GM23248 (cell line): ENCODE data around the gene VSX2. TPM values are rescaled to one million over a fixed set of nuclear protein-coding genes. Genes with fewer than 3 reads are reported as not detected.

Experiments
- DNase-seq: peaks from one replicate; pipeline ENCODE4 v3.0.0-alpha.2; 2015
- H2AFZ ChIP-seq: fragments of 200-600 bp; sonication (generic); 2 replicates; pipeline ENCODE4 v1.6.1; 2016; ENCODE audit warnings: antibody characterized with exemption
- H3F3A ChIP-seq: fragments of 200-600 bp; sonication (generic); 2 replicates; pipeline ENCODE4 v1.6.1; 2016; ENCODE audit warnings: mild to moderate bottlenecking, antibody characterized with exemption, mixed run types; ENCODE audit not compliant: insufficient read depth
- H3K27ac ChIP-seq: fragments of 200-600 bp; sonication (generic); 2 replicates; pipeline ENCODE4 v1.5.1; 2016; ENCODE audit warnings: mild to moderate bottlenecking
- H3K27me3 ChIP-seq: fragments of 200-600 bp; sonication (generic); replicated peaks from 2 replicates; pipeline ENCODE4 v1.6.1; 2016; ENCODE audit warnings: mild to moderate bottlenecking; ENCODE audit not compliant: insufficient read depth
- H3K36me3 ChIP-seq: fragments of 200-600 bp; sonication (generic); 2 replicates; pipeline ENCODE4 v1.6.1; 2016; ENCODE audit warnings: low read depth, mild to moderate bottlenecking
- H3K4me1 ChIP-seq: fragments of 200-600 bp; sonication (generic); 2 replicates; pipeline ENCODE4 v1.6.1; 2016; ENCODE audit warnings: mild to moderate bottlenecking; ENCODE audit not compliant: insufficient read depth
- H3K4me2 ChIP-seq: fragments of 200-600 bp; sonication (generic); one replicate; pipeline ENCODE4 v1.6.1; 2016; ENCODE audit warnings: mild to moderate bottlenecking; ENCODE audit not compliant: unreplicated experiment
- H3K4me3 ChIP-seq: fragments of 200-600 bp; sonication (generic); 2 replicates; pipeline ENCODE4 v1.5.1; 2016; ENCODE audit warnings: mild to moderate bottlenecking
- H3K79me2 ChIP-seq: fragments of 200-600 bp; sonication (generic); 2 replicates; pipeline ENCODE4 v1.6.1; 2016; ENCODE audit warnings: mild to moderate bottlenecking; ENCODE audit not compliant: insufficient read depth
- H3K9ac ChIP-seq: fragments of 200-600 bp; sonication (generic); 2 replicates; pipeline ENCODE4 v1.6.1; 2016; ENCODE audit warnings: mild to moderate bottlenecking
- H3K9me2 ChIP-seq: fragments of 200-600 bp; sonication (generic); 2 replicates; pipeline ENCODE4 v1.6.1; 2016; ENCODE audit warnings: mixed run types, mild to moderate bottlenecking, moderate library complexity; ENCODE audit not compliant: insufficient read depth
- H3K9me3 ChIP-seq: fragments of 200-600 bp; sonication (generic); one replicate; pipeline ENCODE4 v1.6.1; 2017; ENCODE audit warnings: low read depth
- H4K20me1 ChIP-seq: fragments of 200-600 bp; sonication (generic); 2 replicates; pipeline ENCODE4 v1.6.0; 2016; ENCODE audit not compliant: insufficient read depth
- EZH2 ChIP-seq: fragments of 200-600 bp; sonication (generic); IDR thresholded peaks from 2 replicates; pipeline ENCODE4 v1.6.1; 2018; ENCODE audit warnings: antibody characterized with exemption, mild to moderate bottlenecking; ENCODE audit not compliant: insufficient read depth, poor library complexity, severe bottlenecking
- EZH2phosphoT487 ChIP-seq: fragments of 200-600 bp; sonication (generic); IDR thresholded peaks from 2 replicates; pipeline ENCODE4 v1.6.1; 2018; ENCODE audit warnings: antibody characterized with exemption, moderate library complexity, mild to moderate bottlenecking, low read depth; ENCODE audit not compliant: insufficient read depth
- WGBS, 2 experiments: methylation state at CpG; one replicate each; pipeline ENCODE4 v1.1.6; 2015 to 2017; ENCODE audit warnings: low lambda C conversion rate in 2 of 2, low coverage in 1 of 2; ENCODE audit errors: missing lambda C conversion rate in 2 of 2; 5-methylcytosine and 5-hydroxymethylcytosine counted together
- in situ Hi-C: fragments of 300-500 bp; cut with MboI; formaldehyde crosslinking; loops from 2 replicates; pipeline ENCODE4 v1.15.0; 2020
- polyA plus RNA-seq: library from polyadenylated mRNA; unstranded; fragments of >200 nt; fragmentation: Nextera tagmentation; extraction: Ambion mirVana; gene quantifications from 2 replicates; pipeline ENCODE4 v1.2.1, GENCODE V29; 2016
- total RNA-seq: library from RNA; depleted of rRNA; stranded (reverse); fragments of >200 nt; shearing (Covaris generic); gene quantifications from 2 replicates; pipeline ENCODE4 v1.2.3, GENCODE V29; 2014

The VSX2 gene
- total and polyA plus RNA-seq, 2 experiments from 2014 or later: not detected

DNA sequence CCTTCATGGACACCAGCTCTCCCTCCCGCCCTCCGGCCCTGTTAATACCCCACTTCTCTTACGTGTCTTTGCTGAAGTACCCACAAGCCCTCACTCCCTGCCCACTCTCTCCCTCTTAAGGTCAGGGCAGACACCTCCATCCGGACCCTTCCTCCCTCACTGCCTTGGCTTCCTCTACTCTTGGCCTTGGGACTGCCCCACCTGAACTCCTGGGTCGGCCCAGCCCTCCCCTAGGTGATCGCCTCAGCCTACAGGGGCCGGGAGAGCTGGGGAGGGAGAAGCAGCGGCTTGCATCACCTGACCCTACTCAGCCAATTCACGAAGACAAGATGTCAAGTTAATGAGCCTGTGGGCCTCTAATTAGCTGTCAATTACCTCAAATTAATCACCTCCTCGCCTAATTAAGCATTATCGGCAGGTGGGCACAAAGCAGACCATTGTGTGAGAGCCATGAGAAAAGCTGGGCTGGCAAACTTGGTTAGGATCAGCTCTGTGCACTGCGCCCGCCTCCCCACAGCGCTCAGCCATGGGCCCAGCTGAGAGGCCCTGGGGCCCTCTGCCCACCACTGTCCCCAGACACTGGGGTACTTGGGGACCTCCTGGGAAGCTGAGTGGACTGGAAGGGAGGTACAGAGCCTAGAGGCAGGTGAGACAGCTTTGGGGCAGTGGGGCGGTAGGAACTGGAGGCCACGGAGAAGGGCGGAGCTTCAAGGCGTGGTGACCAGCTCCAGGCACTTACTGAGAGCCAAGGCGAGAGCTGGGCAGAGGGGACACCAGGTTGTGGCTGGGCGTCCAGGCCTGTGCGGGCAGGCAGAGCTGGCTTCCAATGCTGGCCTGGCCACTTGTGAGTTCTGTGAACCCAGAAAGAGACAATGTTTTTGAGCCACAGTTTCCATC, 25.1 kb upstream of the VSX2 start:
- WGBS, 2 experiments: 73 to 74% methylated on average over 21 of the region's 21 CpGs
- in situ Hi-C loops: no loop called here

DNA sequence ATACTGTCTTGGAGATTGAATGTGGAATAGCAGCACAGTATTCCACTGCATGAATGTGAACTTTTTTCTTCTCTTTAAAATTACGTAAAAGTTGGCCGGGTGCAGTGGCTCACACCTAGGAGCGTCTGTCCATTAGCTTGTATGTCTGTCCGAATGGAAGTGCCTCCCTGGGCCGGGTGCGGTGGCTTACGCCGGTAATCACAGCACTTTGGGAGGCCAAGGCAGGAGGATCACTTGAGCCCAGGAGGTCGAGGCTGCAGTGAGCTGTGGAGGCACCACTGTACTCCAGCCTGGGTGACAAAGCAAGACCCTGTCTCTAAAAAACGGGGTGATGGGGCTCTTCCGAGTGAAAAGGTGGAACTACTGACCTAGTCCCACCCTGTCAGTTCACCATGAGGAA, 22.6 kb upstream of the VSX2 start:
- DNase-seq: no peak
- no peak overlapping the region for H2AFZ ChIP-seq
- no peaks in the 10 kb centered on the region for H3K4me1 ChIP-seq
- no peaks in the 10 kb centered on the region for H4K20me1 ChIP-seq
- H3K4me2 ChIP-seq: no peak overlapping the region
- 75% methylated on average over 11 of the region's 11 CpGs for WGBS, 2 experiments
- H3K9me3 ChIP-seq: no peaks in the 10 kb centered on the region
- H3K79me2 ChIP-seq: no peaks in the 10 kb centered on the region
- H3K27me3 ChIP-seq: peaks cover 16% of the 10 kb centered on the region
- in situ Hi-C loops: no loop called here
- no peak overlapping the region for H3K4me3 ChIP-seq
- no peaks in the 10 kb centered on the region for H3K9me2 ChIP-seq
- H3K36me3 ChIP-seq: no peaks in the 10 kb centered on the region
- no peaks in the 10 kb centered on the region for H3F3A ChIP-seq
- H3K9ac ChIP-seq: no peak overlapping the region
- H3K27ac ChIP-seq: no peak overlapping the region
- TF ChIP-seq EZH2phosphoT487 (no peak), EZH2 (no peak)

More for the DNA sequence above, 25.1 kb upstream of the VSX2 start:
- no peak overlapping the region for H3K4me3 ChIP-seq
- no peaks in the 10 kb centered on the region for H3F3A ChIP-seq
- TF ChIP-seq EZH2phosphoT487: no peak
- no peak for TF ChIP-seq EZH2
- H4K20me1 ChIP-seq: no peaks in the 10 kb centered on the region
- H3K9me3 ChIP-seq: no peaks in the 10 kb centered on the region
- H3K9ac ChIP-seq: no peak overlapping the region
- no peaks in the 10 kb centered on the region for H3K79me2 ChIP-seq
- H3K36me3 ChIP-seq: no peaks in the 10 kb centered on the region
- H3K27me3 ChIP-seq: peaks cover 13% of the 10 kb centered on the region; the same call in 1 of the 2 replicates
- no peaks in the 10 kb centered on the region for H3K4me1 ChIP-seq
- H2AFZ ChIP-seq: no peak overlapping the region
- no peak overlapping the region for H3K4me2 ChIP-seq
- no peak overlapping the region for H3K27ac ChIP-seq
- H3K9me2 ChIP-seq: no peaks in the 10 kb centered on the region
- no peak for DNase-seq

DNA sequence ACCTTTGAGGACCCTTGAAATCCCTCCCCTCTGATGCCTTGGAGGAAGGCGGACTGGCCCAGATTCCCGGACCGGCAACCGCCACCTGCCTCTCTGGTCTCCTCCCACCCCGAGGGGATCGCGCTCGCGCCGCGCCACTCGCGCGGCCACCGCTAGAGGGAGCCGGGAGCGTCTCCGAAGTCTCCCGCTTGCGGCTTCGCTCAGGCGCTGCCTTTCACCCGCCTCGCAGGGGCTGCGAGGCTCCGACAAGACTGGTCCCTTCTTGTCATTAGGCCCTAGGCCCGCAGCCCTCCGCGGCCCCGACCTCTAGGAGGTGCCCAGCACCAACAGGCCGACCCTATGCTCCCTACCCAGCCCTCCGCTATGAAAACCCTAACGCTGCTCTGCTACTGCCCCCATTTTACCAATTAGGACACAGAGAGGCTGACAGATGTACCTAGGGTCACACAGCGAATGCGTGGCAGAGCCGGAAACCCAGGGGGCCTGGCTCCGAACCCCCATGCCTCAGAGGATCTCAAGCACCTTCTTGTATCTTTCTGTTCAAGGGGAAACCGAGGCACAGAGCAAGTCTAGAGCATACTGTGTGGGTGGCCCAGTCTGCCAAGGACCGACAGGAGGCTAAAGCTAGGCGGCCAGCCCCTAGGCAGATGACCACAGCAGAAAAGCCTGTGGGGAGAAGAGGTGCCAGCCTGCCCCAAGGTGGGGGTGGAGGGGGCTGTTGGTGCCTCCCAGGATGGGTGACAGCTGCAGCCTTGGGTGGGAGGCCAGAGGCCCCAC, 21.4 kb upstream of the VSX2 start:
- peaks cover 16% of the 10 kb centered on the region for H3K27me3 ChIP-seq
- in situ Hi-C loops: no loop called here
- peak; percentile 81 for DNase-seq
- no peaks in the 10 kb centered on the region for H3K4me1 ChIP-seq
- H3K9me2 ChIP-seq: no peaks in the 10 kb centered on the region
- no peak overlapping the region for H3K9ac ChIP-seq
- H3K79me2 ChIP-seq: no peaks in the 10 kb centered on the region
- peak overlapping the region; percentile 62 for H3K4me3 ChIP-seq
- 5% methylated on average over 40 of the region's 40 CpGs for WGBS, 2 experiments
- no peaks in the 10 kb centered on the region for H3K9me3 ChIP-seq
- TF ChIP-seq EZH2 (no peak), EZH2phosphoT487 (no peak)
- no peak overlapping the region for H3K27ac ChIP-seq
- no peaks in the 10 kb centered on the region for H3F3A ChIP-seq
- peak overlapping the region; percentile 73 for H2AFZ ChIP-seq
- H3K36me3 ChIP-seq: no peaks in the 10 kb centered on the region
- H3K4me2 ChIP-seq: peak overlapping the region; percentile 77
- H4K20me1 ChIP-seq: no peaks in the 10 kb centered on the region

DNA sequence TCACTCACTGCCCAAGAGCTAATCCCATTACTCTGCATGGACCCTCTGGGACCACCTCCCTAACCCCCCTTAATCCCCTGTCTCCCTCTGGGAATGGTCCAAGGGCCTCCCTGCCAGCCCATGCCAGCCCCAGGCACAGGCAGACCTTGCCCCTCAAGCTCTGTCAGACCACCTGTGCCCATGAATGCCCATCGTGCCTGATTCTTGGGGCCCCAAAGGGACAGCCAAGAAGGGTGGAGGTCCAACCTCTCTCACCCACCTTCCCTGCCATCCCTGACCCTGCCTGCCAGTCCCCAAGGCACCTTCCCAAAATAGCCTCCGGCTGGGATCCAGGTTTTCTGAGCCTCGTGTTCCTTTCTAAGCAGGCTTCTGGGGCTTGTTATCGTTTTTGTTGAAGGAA, 20.8 kb upstream of the VSX2 start:
- no peaks in the 10 kb centered on the region for H3K4me1 ChIP-seq
- no peak overlapping the region for H3K27ac ChIP-seq
- no peak overlapping the region for H2AFZ ChIP-seq
- no peaks in the 10 kb centered on the region for H3F3A ChIP-seq
- no peak for TF ChIP-seq EZH2phosphoT487
- 31 to 32% methylated on average over 4 of the region's 4 CpGs for WGBS, 2 experiments
- in situ Hi-C loops: no loop called here
- H3K36me3 ChIP-seq: no peaks in the 10 kb centered on the region
- H3K79me2 ChIP-seq: no peaks in the 10 kb centered on the region
- no peak overlapping the region for H3K4me2 ChIP-seq
- H3K9ac ChIP-seq: no peak overlapping the region
- DNase-seq: no peak
- no peaks in the 10 kb centered on the region for H4K20me1 ChIP-seq
- H3K9me3 ChIP-seq: no peaks in the 10 kb centered on the region
- H3K27me3 ChIP-seq: peaks cover 16% of the 10 kb centered on the region
- no peaks in the 10 kb centered on the region for H3K9me2 ChIP-seq
- H3K4me3 ChIP-seq: no peak overlapping the region
